ENCODE results near the gene USO1.

USO1 gene

GRCh38 chr4:75821216-75821615 lies 96.8 kb downstream of the USO1 start:
- H2BK5ac ChIP-seq (ENCODE audit: low read length) = no peak overlapping the region

GRCh38 chr4:75821966-75822365 lies 97.6 kb downstream of the USO1 start:
- H3K4me1 ChIP-seq (ENCODE audit: control insufficient read depth, low read depth, low read length) = no peaks in the 10 kb centered on the region

More at GRCh38 chr4:75821216-75821615, 96.8 kb downstream of the USO1 start:
- H3K4ac ChIP-seq (ENCODE audit: low read depth, low read length) = no peak overlapping the region
- WGBS (ENCODE audit: extremely low coverage, insufficient coverage, low lambda C conversion rate) = no CpG with 5 or more reads among the region's 3 CpGs
- no peak overlapping the region for H2AK5ac ChIP-seq (ENCODE audit: low read length)
- no peak overlapping the region for H4K8ac ChIP-seq (ENCODE audit: low read depth, low read length)
- no peaks in the 10 kb centered on the region for H3K36me3 ChIP-seq (ENCODE audit: control insufficient read depth, insufficient read depth, low read length)
- no peaks in the 10 kb centered on the region for H3K79me1 ChIP-seq (ENCODE audit: low read length)
- no peak overlapping the region for H3K56ac ChIP-seq (ENCODE audit: low read length)
- H3K18ac ChIP-seq (ENCODE audit: low read length) = no peak overlapping the region
- no peaks in the 10 kb centered on the region for H3K4me1 ChIP-seq (ENCODE audit: control insufficient read depth, low read depth, low read length)
- no peak overlapping the region for H3K4me2 ChIP-seq (ENCODE audit: low read length)
- H2BK120ac ChIP-seq (ENCODE audit: low read depth, low read length) = no peak overlapping the region
- H4K5ac ChIP-seq (ENCODE audit: low read length) = no peak overlapping the region
- no peak overlapping the region for H3K27ac ChIP-seq (ENCODE audit: low read depth, low read length)
- H3K79me2 ChIP-seq (ENCODE audit: control insufficient read depth, insufficient read depth, low read length) = no peaks in the 10 kb centered on the region
- no peak overlapping the region for H3K9ac ChIP-seq (ENCODE audit: low read length)
- no peak overlapping the region for H2BK15ac ChIP-seq (replicated peaks; ENCODE audit: low read depth)
- no peaks in the 10 kb centered on the region for H3K27me3 ChIP-seq (ENCODE audit: insufficient read depth, low read length, poor library complexity)
- no peak for DNase-seq
- H3K23ac ChIP-seq (ENCODE audit: low read length) = no peak overlapping the region
- no peak overlapping the region for H3K4me3 ChIP-seq (ENCODE audit: low read length)

GRCh38 chr4:75822416-75822815 lies 98.0 kb downstream of the USO1 start:
- H3K27me3 ChIP-seq (ENCODE audit: insufficient read depth, low read length, poor library complexity) = no peaks in the 10 kb centered on the region

More at GRCh38 chr4:75821966-75822365, 97.6 kb downstream of the USO1 start:
- no peak for DNase-seq
- no peak overlapping the region for H4K5ac ChIP-seq (ENCODE audit: low read length)
- H3K4ac ChIP-seq (ENCODE audit: low read depth, low read length) = no peak overlapping the region
- H3K79me1 ChIP-seq (ENCODE audit: low read length) = no peaks in the 10 kb centered on the region
- no peak overlapping the region for H4K8ac ChIP-seq (ENCODE audit: low read depth, low read length)
- no peak overlapping the region for H3K56ac ChIP-seq (ENCODE audit: low read length)
- H3K27me3 ChIP-seq (ENCODE audit: insufficient read depth, low read length, poor library complexity) = no peaks in the 10 kb centered on the region
- no peak overlapping the region for H3K4me3 ChIP-seq (ENCODE audit: low read length)
- no peak overlapping the region for H3K9ac ChIP-seq (ENCODE audit: low read length)
- WGBS (ENCODE audit: extremely low coverage, insufficient coverage, low lambda C conversion rate) = no CpG with 5 or more reads among the region's 5 CpGs
- no peak overlapping the region for H3K27ac ChIP-seq (ENCODE audit: low read depth, low read length)
- H3K79me2 ChIP-seq (ENCODE audit: control insufficient read depth, insufficient read depth, low read length) = no peaks in the 10 kb centered on the region
- H3K4me2 ChIP-seq (ENCODE audit: low read length) = no peak overlapping the region
- H3K36me3 ChIP-seq (ENCODE audit: control insufficient read depth, insufficient read depth, low read length) = no peaks in the 10 kb centered on the region
- no peak overlapping the region for H2AK5ac ChIP-seq (ENCODE audit: low read length)
- no peak overlapping the region for H2BK15ac ChIP-seq (replicated peaks; ENCODE audit: low read depth)
- no peak overlapping the region for H2BK5ac ChIP-seq (ENCODE audit: low read length)
- H2BK120ac ChIP-seq (ENCODE audit: low read depth, low read length) = no peak overlapping the region
- no peak overlapping the region for H3K23ac ChIP-seq (ENCODE audit: low read length)
- no peak overlapping the region for H3K18ac ChIP-seq (ENCODE audit: low read length)

GRCh38 chr4:75823812-75824211 lies 99.4 kb downstream of the USO1 start:
- no CpG with 5 or more reads among the region's 2 CpGs for WGBS (ENCODE audit: extremely low coverage, insufficient coverage, low lambda C conversion rate)
- no peak overlapping the region for H3K56ac ChIP-seq (ENCODE audit: low read length)
- no peak overlapping the region for H3K4me2 ChIP-seq (ENCODE audit: low read length)
- H3K4me1 ChIP-seq (ENCODE audit: control insufficient read depth, low read depth, low read length) = no peaks in the 10 kb centered on the region
- no peak overlapping the region for H3K23ac ChIP-seq (ENCODE audit: low read length)
- no peak overlapping the region for H2BK5ac ChIP-seq (ENCODE audit: low read length)
- no peaks in the 10 kb centered on the region for H3K27me3 ChIP-seq (ENCODE audit: insufficient read depth, low read length, poor library complexity)
- H3K79me2 ChIP-seq (ENCODE audit: control insufficient read depth, insufficient read depth, low read length) = no peaks in the 10 kb centered on the region
- DNase-seq = no peak
- no peak overlapping the region for H4K5ac ChIP-seq (ENCODE audit: low read length)
- H3K18ac ChIP-seq (ENCODE audit: low read length) = no peak overlapping the region
- H3K4me3 ChIP-seq (ENCODE audit: low read length) = no peak overlapping the region
- no peaks in the 10 kb centered on the region for H3K79me1 ChIP-seq (ENCODE audit: low read length)
- no peak overlapping the region for H3K27ac ChIP-seq (ENCODE audit: low read depth, low read length)
- no peak overlapping the region for H3K4ac ChIP-seq (ENCODE audit: low read depth, low read length)
- H3K36me3 ChIP-seq (ENCODE audit: control insufficient read depth, insufficient read depth, low read length) = no peaks in the 10 kb centered on the region
- H3K9ac ChIP-seq (ENCODE audit: low read length) = no peak overlapping the region
- no peak overlapping the region for H4K8ac ChIP-seq (ENCODE audit: low read depth, low read length)
- no peak overlapping the region for H2BK15ac ChIP-seq (replicated peaks; ENCODE audit: low read depth)
- no peak overlapping the region for H2BK120ac ChIP-seq (ENCODE audit: low read depth, low read length)
- H2AK5ac ChIP-seq (ENCODE audit: low read length) = no peak overlapping the region

More at GRCh38 chr4:75822416-75822815, 98.0 kb downstream of the USO1 start:
- no peak for DNase-seq
- H2AK5ac ChIP-seq (ENCODE audit: low read length) = no peak overlapping the region
- no peaks in the 10 kb centered on the region for H3K36me3 ChIP-seq (ENCODE audit: control insufficient read depth, insufficient read depth, low read length)
- no peak overlapping the region for H4K8ac ChIP-seq (ENCODE audit: low read depth, low read length)
- no CpG with 5 or more reads among the region's 5 CpGs for WGBS (ENCODE audit: extremely low coverage, insufficient coverage, low lambda C conversion rate)
- no peak overlapping the region for H3K56ac ChIP-seq (ENCODE audit: low read length)
- no peak overlapping the region for H3K18ac ChIP-seq (ENCODE audit: low read length)
- no peak overlapping the region for H2BK15ac ChIP-seq (replicated peaks; ENCODE audit: low read depth)
- no peak overlapping the region for H3K4me3 ChIP-seq (ENCODE audit: low read length)
- no peak overlapping the region for H3K27ac ChIP-seq (ENCODE audit: low read depth, low read length)
- H3K23ac ChIP-seq (ENCODE audit: low read length) = no peak overlapping the region
- no peak overlapping the region for H3K9ac ChIP-seq (ENCODE audit: low read length)
- no peak overlapping the region for H2BK5ac ChIP-seq (ENCODE audit: low read length)
- no peak overlapping the region for H3K4ac ChIP-seq (ENCODE audit: low read depth, low read length)
- no peak overlapping the region for H3K4me2 ChIP-seq (ENCODE audit: low read length)
- no peaks in the 10 kb centered on the region for H3K79me2 ChIP-seq (ENCODE audit: control insufficient read depth, insufficient read depth, low read length)
- no peak overlapping the region for H2BK120ac ChIP-seq (ENCODE audit: low read depth, low read length)
- H4K5ac ChIP-seq (ENCODE audit: low read length) = no peak overlapping the region
- H3K79me1 ChIP-seq (ENCODE audit: low read length) = no peaks in the 10 kb centered on the region
- no peaks in the 10 kb centered on the region for H3K4me1 ChIP-seq (ENCODE audit: control insufficient read depth, low read depth, low read length)

GRCh38 chr4:75830906-75831305 lies 106.5 kb downstream of the USO1 start:
- no peak overlapping the region for H2AK5ac ChIP-seq (ENCODE audit: low read length)
- no CpG with 5 or more reads among the region's 1 CpG for WGBS (ENCODE audit: extremely low coverage, insufficient coverage, low lambda C conversion rate)
- H3K27me3 ChIP-seq (ENCODE audit: insufficient read depth, low read length, poor library complexity) = no peaks in the 10 kb centered on the region

GRCh38 chr4:75831856-75832405 lies 107.6 kb downstream of the USO1 start:
- no peak for DNase-seq
- no CpG with 5 or more reads among the region's 2 CpGs for WGBS (ENCODE audit: extremely low coverage, insufficient coverage, low lambda C conversion rate)
- no peak overlapping the region for H2BK120ac ChIP-seq (ENCODE audit: low read depth, low read length)

More at GRCh38 chr4:75830906-75831305, 106.5 kb downstream of the USO1 start:
- no peak for DNase-seq
- H4K8ac ChIP-seq (ENCODE audit: low read depth, low read length) = no peak overlapping the region
- H3K23ac ChIP-seq (ENCODE audit: low read length) = no peak overlapping the region
- no peak overlapping the region for H3K56ac ChIP-seq (ENCODE audit: low read length)
- no peak overlapping the region for H2BK15ac ChIP-seq (replicated peaks; ENCODE audit: low read depth)
- no peak overlapping the region for H3K27ac ChIP-seq (ENCODE audit: low read depth, low read length)
- H2BK5ac ChIP-seq (ENCODE audit: low read length) = no peak overlapping the region
- H3K79me1 ChIP-seq (ENCODE audit: low read length) = no peaks in the 10 kb centered on the region
- H3K79me2 ChIP-seq (ENCODE audit: control insufficient read depth, insufficient read depth, low read length) = no peaks in the 10 kb centered on the region
- H4K5ac ChIP-seq (ENCODE audit: low read length) = no peak overlapping the region
- H3K4me3 ChIP-seq (ENCODE audit: low read length) = no peak overlapping the region
- no peak overlapping the region for H3K4ac ChIP-seq (ENCODE audit: low read depth, low read length)
- H3K9ac ChIP-seq (ENCODE audit: low read length) = no peak overlapping the region
- no peaks in the 10 kb centered on the region for H3K36me3 ChIP-seq (ENCODE audit: control insufficient read depth, insufficient read depth, low read length)
- no peak overlapping the region for H3K4me2 ChIP-seq (ENCODE audit: low read length)
- no peak overlapping the region for H3K18ac ChIP-seq (ENCODE audit: low read length)
- H2BK120ac ChIP-seq (ENCODE audit: low read depth, low read length) = no peak overlapping the region
- no peaks in the 10 kb centered on the region for H3K4me1 ChIP-seq (ENCODE audit: control insufficient read depth, low read depth, low read length)

More at GRCh38 chr4:75831856-75832405, 107.6 kb downstream of the USO1 start:
- Histone ChIP-seq H3K27me3 (ENCODE audit: insufficient read depth, low read length, poor library complexity) (no peaks in the 10 kb centered on the region), H4K8ac (ENCODE audit: low read depth, low read length) (no peak overlapping the region), H2BK5ac (ENCODE audit: low read length) (no peak overlapping the region), H2BK15ac (replicated peaks; ENCODE audit: low read depth) (no peak overlapping the region), H3K4me1 (ENCODE audit: control insufficient read depth, low read depth, low read length) (no peaks in the 10 kb centered on the region), H3K4me3 (ENCODE audit: low read length) (no peak overlapping the region), H3K27ac (ENCODE audit: low read depth, low read length) (no peak overlapping the region), H3K4ac (ENCODE audit: low read depth, low read length) (no peak overlapping the region), H3K56ac (ENCODE audit: low read length) (no peak overlapping the region), H3K18ac (ENCODE audit: low read length) (no peak overlapping the region), H3K4me2 (ENCODE audit: low read length) (no peak overlapping the region), H3K9ac (ENCODE audit: low read length) (no peak overlapping the region), H3K23ac (ENCODE audit: low read length) (no peak overlapping the region), H2AK5ac (ENCODE audit: low read length) (no peak overlapping the region), H3K79me2 (ENCODE audit: control insufficient read depth, insufficient read depth, low read length) (no peaks in the 10 kb centered on the region), H4K5ac (ENCODE audit: low read length) (no peak overlapping the region), H3K36me3 (ENCODE audit: control insufficient read depth, insufficient read depth, low read length) (no peaks in the 10 kb centered on the region), H3K79me1 (ENCODE audit: low read length) (no peaks in the 10 kb centered on the region)
